ENCODE data around the gene ATN1. TPM values are rescaled to one million over a fixed set of nuclear protein-coding genes. Genes with fewer than 3 reads are reported as not detected.
A peak's percentile ranks its signal among the peaks of the same experiment; 100 is the strongest.

Gene ATN1
- polyA plus RNA-seq, 1 experiment, result 15.9 TPM

DNA sequence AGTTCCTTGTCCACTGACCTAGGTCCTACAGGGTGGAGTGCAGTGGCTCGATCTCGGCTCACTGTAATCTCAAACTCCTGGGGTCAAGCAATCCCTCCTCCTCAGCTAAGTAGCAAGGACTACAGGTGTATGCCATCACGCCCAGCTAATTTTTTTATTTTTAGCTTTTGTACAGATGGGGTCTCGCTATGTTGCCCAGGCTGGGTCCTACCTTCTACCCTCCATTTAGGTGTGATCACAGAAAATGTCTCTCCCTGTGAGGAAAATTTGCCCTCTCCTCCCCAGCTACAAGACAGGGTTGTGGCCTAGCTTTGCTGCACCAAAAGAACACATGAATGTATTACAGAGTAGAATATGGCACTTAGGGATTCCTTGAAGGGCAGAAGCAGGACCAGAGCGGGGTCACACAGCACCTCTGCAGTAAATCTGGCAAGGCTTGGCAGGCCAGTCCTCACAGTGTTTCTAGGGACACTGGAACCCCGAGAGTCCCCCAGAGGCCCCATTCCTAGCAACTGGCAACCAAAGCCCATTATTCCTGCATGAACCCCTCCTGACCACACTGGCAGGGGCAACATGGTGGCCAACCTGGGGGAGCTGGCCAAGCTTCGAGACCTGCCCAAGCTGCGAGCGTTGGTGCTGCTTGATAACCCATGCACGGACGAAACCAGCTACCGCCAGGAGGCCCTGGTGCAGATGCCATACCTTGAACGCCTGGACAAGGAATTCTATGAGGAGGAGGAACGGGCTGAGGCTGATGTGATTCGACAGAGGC, 15.4 kb upstream of the ATN1 start:
- Histone ChIP-seq H3K36me3 (ENCODE audit: control insufficient read depth, insufficient read depth, low read length) (peaks cover 7% of the 10 kb centered on the region), H3K27me3 (ENCODE audit: control insufficient read depth, insufficient read depth, low read length) (no peaks in the 10 kb centered on the region), H3K4me3 (ENCODE audit: low read depth, low read length) (no peak overlapping the region)
- ChIA-PET CTCF (interaction anchor here (0.6 to 3.2 kb wide), 9 partner anchors 12 to 159 kb away, joined by 3 to 11 read pairs (median 6); partner anchors contain the start of genes MLF2 and SPSB2), POLR2A (no interaction called here)
- no peak for TF ChIP-seq CTCF (IDR thresholded peaks at IDR 0.05; ENCODE audit: insufficient read depth, low read depth, low read length)
- DNase-seq (ENCODE audit: low read depth), result no peak

DNA sequence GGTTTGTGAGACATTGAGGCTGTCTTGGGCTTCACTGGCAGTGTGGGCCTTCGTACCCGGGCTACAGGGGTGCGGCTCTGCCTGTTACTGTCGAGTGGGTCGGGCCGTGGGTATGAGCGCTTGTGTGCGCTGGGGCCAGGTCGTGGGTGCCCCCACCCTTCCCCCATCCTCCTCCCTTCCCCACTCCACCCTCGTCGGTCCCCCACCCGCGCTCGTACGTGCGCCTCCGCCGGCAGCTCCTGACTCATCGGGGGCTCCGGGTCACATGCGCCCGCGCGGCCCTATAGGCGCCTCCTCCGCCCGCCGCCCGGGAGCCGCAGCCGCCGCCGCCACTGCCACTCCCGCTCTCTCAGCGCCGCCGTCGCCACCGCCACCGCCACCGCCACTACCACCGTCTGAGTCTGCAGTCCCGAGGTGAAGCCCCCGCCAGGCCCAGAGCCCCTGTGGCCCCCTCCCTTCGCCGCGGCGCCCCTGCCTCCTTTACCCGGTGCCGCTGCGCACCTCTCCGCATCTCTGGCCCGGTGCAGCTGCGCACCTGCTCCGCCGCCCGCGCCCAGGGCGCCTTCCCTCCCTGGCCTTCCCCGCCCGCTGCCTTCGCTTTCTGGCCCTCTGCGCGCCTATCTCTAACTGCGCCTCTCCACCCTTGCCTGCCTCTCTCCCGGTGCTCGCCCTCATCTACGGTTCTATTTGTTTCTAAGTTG, 13.4 kb upstream of the ATN1 start, which contains the start of gene ENO2:
Gene ENO2, plus strand, starts transcription at position 335 of the 701 bp plus-strand sequence. CDS start 1,253 bp downstream, outside the sequence.
- CTCF ChIA-PET, result interaction anchor here (1.0 to 4.6 kb wide), 7 partner anchors 9 to 50 kb away, joined by 3 to 20 read pairs (median 6); partner anchors contain the start of genes SPSB2 and TPI1
- no peak for TF ChIP-seq CTCF (IDR thresholded peaks at IDR 0.05; ENCODE audit: insufficient read depth, low read depth, low read length)
- Histone ChIP-seq H3K36me3 (ENCODE audit: control insufficient read depth, insufficient read depth, low read length) (peaks cover 11% of the 10 kb centered on the region), H3K4me3 (ENCODE audit: low read depth, low read length) (peak within 1 kb of the TSS; percentile 91), H3K27me3 (ENCODE audit: control insufficient read depth, insufficient read depth, low read length) (no peaks in the 10 kb centered on the region)
- POLR2A ChIA-PET, result interaction anchor here (0.6 kb wide), 2 partner anchors 11 to 20 kb away, joined by 4 to 8 read pairs; no protein-coding TSS in a partner anchor
- no peak for DNase-seq (ENCODE audit: low read depth)

DNA sequence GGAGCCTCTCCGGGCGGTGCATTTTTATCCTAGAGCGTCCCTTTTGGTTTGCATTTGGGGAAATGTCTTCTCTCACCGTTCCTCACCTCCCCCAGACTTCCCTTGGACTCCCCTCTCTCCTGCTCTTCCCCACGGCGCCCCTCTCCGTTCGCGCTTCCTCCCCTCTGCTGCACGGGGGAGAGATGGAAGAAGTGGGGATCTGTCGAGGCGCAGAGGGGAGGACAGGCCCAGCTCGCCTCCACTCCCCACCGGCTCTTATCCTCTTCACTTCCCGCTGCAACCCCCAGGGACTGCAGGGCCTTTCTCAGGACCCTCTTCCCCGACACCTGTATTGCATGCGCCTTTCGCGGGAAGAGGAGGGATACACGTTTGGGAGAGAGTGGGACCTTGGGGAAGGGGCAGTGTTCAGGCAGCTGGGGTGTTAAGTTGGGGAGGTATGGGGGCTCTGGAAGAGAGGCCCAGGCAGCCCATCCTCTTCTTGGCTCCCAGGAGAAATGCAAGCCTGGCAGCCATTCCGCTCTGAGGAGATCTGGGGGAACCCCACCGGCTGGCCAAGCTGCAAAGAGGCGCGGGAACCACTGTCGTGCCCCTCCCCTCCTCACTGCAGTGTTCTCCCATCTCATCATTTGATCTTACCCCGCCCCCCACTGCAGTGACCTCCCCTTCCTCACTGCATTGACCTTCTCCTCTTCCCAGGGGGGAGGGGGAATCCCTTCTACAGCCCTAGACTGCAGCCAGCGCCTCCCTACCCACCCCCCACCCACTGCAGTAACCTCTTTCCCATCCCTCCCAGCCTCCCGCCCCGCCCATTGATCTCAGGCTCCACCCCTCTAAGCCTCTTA, 12.6 kb upstream of the ATN1 start:
- DNase-seq (ENCODE audit: low read depth), result no peak
- H3K36me3 ChIP-seq (ENCODE audit: control insufficient read depth, insufficient read depth, low read length), result peaks cover 11% of the 10 kb centered on the region
- peak overlapping the region; percentile 91 for H3K4me3 ChIP-seq (ENCODE audit: low read depth, low read length)
- TF ChIP-seq CTCF (IDR thresholded peaks at IDR 0.05; ENCODE audit: insufficient read depth, low read depth, low read length), result no peak
- POLR2A ChIA-PET, result interaction anchor here (0.6 kb wide), 1 partner anchor 20 kb away, joined by 8 read pairs; no protein-coding TSS in a partner anchor
- CTCF ChIA-PET, result interaction anchor here (1.0 to 4.6 kb wide), 7 partner anchors 8 to 50 kb away, joined by 3 to 20 read pairs (median 6); partner anchors contain the start of genes SPSB2 and TPI1
- no peaks in the 10 kb centered on the region for H3K27me3 ChIP-seq (ENCODE audit: control insufficient read depth, insufficient read depth, low read length)

GRCh38 chr12:6915789-6916285, 11.9 kb upstream of the ATN1 start:
- DNase-seq (ENCODE audit: low read depth), result no peak
- Histone ChIP-seq H3K27me3 (ENCODE audit: control insufficient read depth, insufficient read depth, low read length) (no peaks in the 10 kb centered on the region), H3K36me3 (ENCODE audit: control insufficient read depth, insufficient read depth, low read length) (peaks cover 11% of the 10 kb centered on the region), H3K4me3 (ENCODE audit: low read depth, low read length) (peak overlapping the region; percentile 91)
- TF ChIP-seq CTCF (IDR thresholded peaks at IDR 0.05; ENCODE audit: insufficient read depth, low read depth, low read length), result no peak
- ChIA-PET POLR2A (no interaction called here), CTCF (interaction anchor here (1.5 to 4.6 kb wide), 2 partner anchors 43 to 47 kb away, joined by 4 to 20 read pairs; partner anchors contain the start of gene SPSB2)
